Pancreas (tissue), 10 donors: ENCODE measurements around the gene CELF2. TPM values are rescaled to one million over a fixed set of nuclear protein-coding genes. Genes with fewer than 3 reads are reported as not detected.

Source experiments
- ATAC-seq, 4 donors: fragments of 200-7000 bp; cut with Tn5 transposase; one replicate each; pipeline versions ENCODE4 v1.8.0 to v1.9.1; 2020; ENCODE audit warnings: mild to moderate bottlenecking in 4 of 4, moderate library complexity in 4 of 4
- DNase-seq, 6 donors: peaks; one replicate each; pipeline ENCODE4 v3.0.0-alpha.2; 2020
- FAIRE-seq: peaks from 2 replicates; lab custom pipeline; 2012; peaks lifted over from hg19 to GRCh38; lab: Jason Lieb, UNC
- H3K27ac ChIP-seq, 4 donors: fragments of 200-600 bp; sonication (generic); 1 replicate in 3 of 4; 2 replicates in 1 of 4; pipeline versions ENCODE4 v1.5.0 to v1.8.0; 2020
- H3K27me3 ChIP-seq, 4 donors: fragments of 200-600 bp; one replicate each; pipeline ENCODE4 v1.8.0; 2021
- H3K36me3 ChIP-seq, 3 donors: fragments of 200-600 bp; sonication (generic) in 1 of 3; one replicate each; pipeline versions ENCODE4 v1.5.0 to v1.8.0; 2020 to 2021
- H3K4me1 ChIP-seq, 3 donors: fragments of 200-600 bp; one replicate each; pipeline ENCODE4 v1.8.0; 2021
- H3K4me3 ChIP-seq, 4 donors: fragments of 200-600 bp; sonication (generic) in 2 of 4; one replicate each; pipeline versions ENCODE4 v1.5.0 to v1.8.0; 2020 to 2021
- H3K9me3 ChIP-seq, 4 donors: fragments of 200-600 bp; one replicate each; pipeline ENCODE4 v1.8.0; 2021
- CTCF ChIP-seq, 4 donors: fragments of 200-600 bp; sonication (generic) in 3 of 4; IDR thresholded peaks; one replicate each; pipeline versions ENCODE4 v1.5.0 to v1.8.0; 2021; ENCODE audit warnings: antibody characterized with exemption in 4 of 4
- WGBS, 2 donors: extraction: QIAGEN DNeasy Blood & Tissue Kit; methylation state at CpG; one replicate each; pipeline ENCODE4 v1.1.7; 2013; 5-methylcytosine and 5-hydroxymethylcytosine counted together
- intact Hi-C, 3 donors: fragments of 100-400 bp; cut with DNase I; formaldehyde crosslinking; loops; one replicate each; pipeline versions ENCODE4 v1.11.1 to v1.14.2; 2022
- polyA plus RNA-seq, 2 donors: library from polyadenylated mRNA; stranded (reverse); fragments of 200-250 nt; gene quantifications; one replicate each; pipeline ENCODE4 v1.2.3, GENCODE V29; 2013
- total RNA-seq, 6 donors: library from RNA; stranded (reverse); fragmentation: NEBNext Ultra II Directional in 4 of 6; extraction: Animal tissue kit (Norgen Biotek cat#: 25700) in 4 of 6; gene quantifications; one replicate each; pipeline versions ENCODE4 v1.2.1 to v1.2.4, GENCODE V29; 2021 to 2023
- donor health status: healthy with polysubstance abuse.
- donor health status: DM: no; HTN: no; CAD: no; lungs with moderate emphysema.
- donor health status: DM: no; HTN: no; CAD: no.
- donor health status: control.
- donor health status: control.
- donor health status: Bipolar disorder and iron deficiency.
- donor health status: DM: yes; HTN: yes; CAD: no.
- donor health status: DM: no; HTN: no; CAD: no.
- donor health status: DM: no; HTN: no; CAD: no.
- donor health status: DM: yes; HTN: yes; CAD: no.

CELF2 gene
- total and polyA plus RNA-seq, 8 donors: 1.2 to 11.7 (median 2.2) TPM

- Histone ChIP-seq H3K27ac (no peak overlapping the region), H3K4me3 (no peak overlapping the region), H3K36me3 (no peaks in the 10 kb centered on the region), H3K4me1 (no peaks in the 10 kb centered on the region), H3K9me3 (no peaks in the 10 kb centered on the region), H3K27me3 (no peaks in the 10 kb centered on the region)
- 52 to 54% methylated on average over 12 of the region's 12 CpGs for WGBS, 2 donors
- TF ChIP-seq CTCF (IDR thresholded peaks at IDR 0.05): no peak
- FAIRE-seq: no peak
- no peak for ATAC-seq
- DNase-seq: no peak
- intact Hi-C loops: no loop called here
Observed at GRCh38 chr10:11275651-11276050, 258.0 kb downstream of the CELF2 start.

- no peaks in the 10 kb centered on the region for H3K4me1 ChIP-seq
- TF ChIP-seq CTCF (IDR thresholded peaks at IDR 0.05): no peak
- no peak overlapping the region for H3K4me3 ChIP-seq
- DNase-seq (no peak), ATAC-seq (no peak), FAIRE-seq (no peak)
- H3K27me3 ChIP-seq: no peaks in the 10 kb centered on the region
- H3K9me3 ChIP-seq: no peaks in the 10 kb centered on the region
- H3K36me3 ChIP-seq: no peaks in the 10 kb centered on the region
- intact Hi-C loops: no loop called here
- no peak overlapping the region for H3K27ac ChIP-seq
- WGBS, 2 donors: 70 to 73% methylated on average over 10 of the region's 10 CpGs
Observed at GRCh38 chr10:11276449-11276990, 258.8 kb downstream of the CELF2 start.

- H3K9me3 ChIP-seq: no peaks in the 10 kb centered on the region
- no peaks in the 10 kb centered on the region for H3K4me1 ChIP-seq
- 71 to 72% methylated on average over 7 of the region's 7 CpGs for WGBS, 2 donors
- no peak for TF ChIP-seq CTCF (IDR thresholded peaks at IDR 0.05)
- ATAC-seq (no peak), DNase-seq (no peak), FAIRE-seq (no peak)
- no peak overlapping the region for H3K4me3 ChIP-seq
- no peaks in the 10 kb centered on the region for H3K36me3 ChIP-seq
- H3K27me3 ChIP-seq: no peaks in the 10 kb centered on the region
- no peak overlapping the region for H3K27ac ChIP-seq
- intact Hi-C loops: no loop called here
Observed at GRCh38 chr10:11279314-11279713, 261.6 kb downstream of the CELF2 start.

- intact Hi-C loops: no loop called here
- Histone ChIP-seq H3K4me3 (no peak overlapping the region), H3K36me3 (no peaks in the 10 kb centered on the region), H3K4me1 (no peaks in the 10 kb centered on the region), H3K27me3 (no peaks in the 10 kb centered on the region), H3K27ac (no peak overlapping the region), H3K9me3 (no peaks in the 10 kb centered on the region)
- ATAC-seq: no peak
- WGBS, 2 donors: 84 to 90% methylated on average over 25 of the region's 25 CpGs
- TF ChIP-seq CTCF (IDR thresholded peaks at IDR 0.05): no peak
- no peak for DNase-seq
- FAIRE-seq: no peak
Observed at GRCh38 chr10:11280187-11280932, 262.7 kb downstream of the CELF2 start.

- no peak for TF ChIP-seq CTCF (IDR thresholded peaks at IDR 0.05)
- 67% methylated on average over 9 of the region's 9 CpGs for WGBS, 2 donors
- Histone ChIP-seq H3K27ac (no peak overlapping the region), H3K4me3 (no peak overlapping the region), H3K27me3 (no peaks in the 10 kb centered on the region), H3K4me1 (no peaks in the 10 kb centered on the region), H3K36me3 (no peaks in the 10 kb centered on the region), H3K9me3 (no peaks in the 10 kb centered on the region)
- FAIRE-seq (no peak), DNase-seq (no peak), ATAC-seq (no peak)
- intact Hi-C loops: no loop called here
Observed at GRCh38 chr10:11282156-11282555, 264.5 kb downstream of the CELF2 start.
